H9 (cell line): ENCODE results near the gene CCSER1. TPM values are rescaled to one million over a fixed set of nuclear protein-coding genes. Genes with fewer than 3 reads are reported as not detected.

Source experiments
- DNase-seq: peaks from one replicate; pipeline ENCODE4 v3.0.0-alpha.2; 2017
- H2AFZ ChIP-seq: one replicate; pipeline ENCODE4 v1.6.1; 2013; ENCODE audit warnings: mild to moderate bottlenecking, low read length, control low read depth, moderate library complexity
- H2AK5ac ChIP-seq: 2 replicates; pipeline ENCODE4 v1.6.1; 2013; ENCODE audit warnings: low read length, control low read depth, mixed read lengths; ENCODE audit not compliant: insufficient read length
- H2BK120ac ChIP-seq: one replicate; pipeline ENCODE4 v1.6.1; 2013; ENCODE audit warnings: low read depth, mild to moderate bottlenecking, low read length, control low read depth, inconsistent platforms; ENCODE audit not compliant: poor library complexity, severe bottlenecking
- H2BK12ac ChIP-seq: 2 replicates; pipeline ENCODE4 v1.6.1; 2013; ENCODE audit warnings: low read length, control low read depth, mixed read lengths, low read depth; ENCODE audit not compliant: insufficient read length
- H2BK15ac ChIP-seq: 2 replicates; pipeline ENCODE4 v1.6.1; 2013; ENCODE audit warnings: low read depth, low read length, control low read depth
- H2BK20ac ChIP-seq: one replicate; pipeline ENCODE4 v1.6.1; 2013; ENCODE audit warnings: low read depth, mild to moderate bottlenecking, low read length, control low read depth, inconsistent platforms; ENCODE audit not compliant: poor library complexity, severe bottlenecking
- H2BK5ac ChIP-seq: 2 replicates; pipeline ENCODE4 v1.6.1; 2013; ENCODE audit warnings: low read length, control low read depth, mixed read lengths; ENCODE audit not compliant: insufficient read length
- H3K14ac ChIP-seq: 2 replicates; pipeline ENCODE4 v1.6.1; 2013; ENCODE audit warnings: low read length, control low read depth; ENCODE audit not compliant: insufficient read depth
- H3K18ac ChIP-seq: 2 replicates; pipeline ENCODE4 v1.6.1; 2013; ENCODE audit warnings: low read depth, mild to moderate bottlenecking, mixed read lengths, low read length, control low read depth; ENCODE audit not compliant: insufficient read length
- H3K23ac ChIP-seq: 2 replicates; pipeline ENCODE4 v1.6.1; 2013; ENCODE audit warnings: low read length, control low read depth, mixed read lengths, low read depth; ENCODE audit not compliant: insufficient read length
- H3K23me2 ChIP-seq: 2 replicates; pipeline ENCODE4 v1.6.1; 2013; ENCODE audit warnings: low read depth, mild to moderate bottlenecking, mixed read lengths, low read length, control low read depth; ENCODE audit not compliant: insufficient read length, poor library complexity, severe bottlenecking
- H3K27ac ChIP-seq: 2 replicates; pipeline ENCODE4 v1.5.1; 2013; ENCODE audit warnings: low read length, control low read depth, mixed read lengths, low read depth; ENCODE audit not compliant: insufficient read length
- H3K27me3 ChIP-seq: 2 replicates; pipeline ENCODE4 v1.6.1; 2013; ENCODE audit warnings: low read length, control low read depth, inconsistent platforms; ENCODE audit not compliant: insufficient read depth
- H3K4ac ChIP-seq: 2 replicates; pipeline ENCODE4 v1.6.1; 2013; ENCODE audit warnings: low read depth, mild to moderate bottlenecking, control low read depth, inconsistent platforms, low read length, moderate library complexity
- H3K4me1 ChIP-seq: 2 replicates; pipeline ENCODE4 v1.6.1; 2013; ENCODE audit warnings: low read length, control low read depth, inconsistent platforms; ENCODE audit not compliant: insufficient read depth
- H3K4me2 ChIP-seq: 2 replicates; pipeline ENCODE4 v1.6.1; 2013; ENCODE audit warnings: low read length, control low read depth, mixed read lengths; ENCODE audit not compliant: insufficient read length, insufficient read depth
- H3K56ac ChIP-seq: 2 replicates; pipeline ENCODE4 v1.6.1; 2013; ENCODE audit warnings: low read depth, mild to moderate bottlenecking, mixed read lengths, low read length, control low read depth; ENCODE audit not compliant: insufficient read length
- H3K79me1 ChIP-seq: 2 replicates; pipeline ENCODE4 v1.6.1; 2013; ENCODE audit warnings: low read depth, mild to moderate bottlenecking, moderate library complexity, low read length, control low read depth, inconsistent platforms; ENCODE audit not compliant: insufficient read depth, poor library complexity, severe bottlenecking
- H3K79me2 ChIP-seq: 2 replicates; pipeline ENCODE4 v1.6.1; 2013; ENCODE audit warnings: low read length, control low read depth, inconsistent platforms; ENCODE audit not compliant: insufficient read depth
- H3K9ac ChIP-seq: 2 replicates; pipeline ENCODE4 v1.6.1; 2013; ENCODE audit warnings: low read length, control low read depth, mixed read lengths; ENCODE audit not compliant: insufficient read length; ENCODE audit errors: extremely low read depth
- H3K9me3 ChIP-seq: one replicate; pipeline ENCODE4 v1.6.1; 2013; ENCODE audit warnings: low read depth, low read length, inconsistent platforms; ENCODE audit not compliant: control insufficient read depth
- H3T11ph ChIP-seq: one replicate; pipeline ENCODE4 v1.6.1; 2013; ENCODE audit warnings: mild to moderate bottlenecking, low read length, control low read depth, inconsistent platforms
- H4K20me1 ChIP-seq: one replicate; pipeline ENCODE4 v1.6.1; 2013; ENCODE audit not compliant: control insufficient read depth, insufficient read length, insufficient read depth
- H4K5ac ChIP-seq: 2 replicates; pipeline ENCODE4 v1.6.1; 2013; ENCODE audit warnings: low read depth, mild to moderate bottlenecking, mixed read lengths, low read length, control low read depth; ENCODE audit not compliant: insufficient read length
- H4K8ac ChIP-seq: replicated peaks from 2 replicates; pipeline ENCODE4 v1.6.1; 2013; ENCODE audit warnings: low read length, control low read depth, mixed read lengths, low read depth; ENCODE audit not compliant: insufficient read length
- H4K91ac ChIP-seq: 2 replicates; pipeline ENCODE4 v1.6.1; 2013; ENCODE audit warnings: low read depth, mild to moderate bottlenecking, moderate library complexity, mixed read lengths, low read length, control low read depth; ENCODE audit not compliant: insufficient read length
- H3K27ac Mint-ChIP-seq, 3 experiments: 2 replicates in 2 of 3; 3 replicates in 1 of 3; pipeline ENCODE4 v1.8.0; 2020 to 2021; ENCODE audit warnings: mixed read lengths in 3 of 3, mild to moderate bottlenecking in 1 of 3, moderate library complexity in 1 of 3
- H3K27me3 Mint-ChIP-seq: 2 replicates; pipeline ENCODE4 v1.8.0; 2021; ENCODE audit warnings: low read depth, mild to moderate bottlenecking, moderate library complexity, mixed read lengths
- H3K36me3 Mint-ChIP-seq, 3 experiments: 2 replicates in 2 of 3; 3 replicates in 1 of 3; pipeline ENCODE4 v1.8.0; 2020 to 2021; ENCODE audit warnings: low read depth in 3 of 3, mixed read lengths in 3 of 3; ENCODE audit not compliant: insufficient read depth in 1 of 3
- H3K4me1 Mint-ChIP-seq, 2 experiments: 2 replicates each; pipeline ENCODE4 v1.8.0; 2020; ENCODE audit warnings: mixed read lengths in 2 of 2
- H3K4me3 Mint-ChIP-seq, 2 experiments: 2 replicates in 1 of 2; 3 replicates in 1 of 2; pipeline ENCODE4 v1.8.0; 2020 to 2021; ENCODE audit warnings: mild to moderate bottlenecking in 2 of 2, mixed read lengths in 2 of 2, moderate library complexity in 1 of 2
- H3K9me3 Mint-ChIP-seq, 2 experiments: 2 replicates in 1 of 2; 3 replicates in 1 of 2; pipeline ENCODE4 v1.8.0; 2020; ENCODE audit warnings: mild to moderate bottlenecking in 2 of 2, mixed read lengths in 2 of 2, moderate library complexity in 1 of 2
- WGBS: extraction: QIAGEN DNeasy Blood & Tissue Kit; methylation state at CpG from one replicate; pipeline ENCODE4 v1.1.7; 2013; ENCODE audit warnings: missing lambda C conversion rate, low lambda C conversion rate, mixed read lengths; ENCODE audit not compliant: insufficient read length; ENCODE audit errors: extremely low coverage; 5-methylcytosine and 5-hydroxymethylcytosine counted together
- long read RNA-seq: library from polyadenylated mRNA; unstranded; transcript quantifications from one replicate; pipeline ENCODE4 v2.0.0, GENCODE V29; 2020
- total RNA-seq: library from RNA; stranded (reverse); gene quantifications from 2 replicates; pipeline ENCODE4 v1.2.1, GENCODE V29; 2021
- TF ChIP-seq, protein P1 (sequence below): fragments of 200-600 bp; sonication (generic); conservative IDR thresholded peaks from 3 replicates; pipeline ENCODE4 v1.8.0; 2021; ENCODE audit warnings: antibody characterized with exemption, mild to moderate bottlenecking

The CCSER1 gene
- total RNA-seq = 0.37 and 0.57 TPM in 2 replicates
- long read RNA-seq = 0 reads

DNA sequence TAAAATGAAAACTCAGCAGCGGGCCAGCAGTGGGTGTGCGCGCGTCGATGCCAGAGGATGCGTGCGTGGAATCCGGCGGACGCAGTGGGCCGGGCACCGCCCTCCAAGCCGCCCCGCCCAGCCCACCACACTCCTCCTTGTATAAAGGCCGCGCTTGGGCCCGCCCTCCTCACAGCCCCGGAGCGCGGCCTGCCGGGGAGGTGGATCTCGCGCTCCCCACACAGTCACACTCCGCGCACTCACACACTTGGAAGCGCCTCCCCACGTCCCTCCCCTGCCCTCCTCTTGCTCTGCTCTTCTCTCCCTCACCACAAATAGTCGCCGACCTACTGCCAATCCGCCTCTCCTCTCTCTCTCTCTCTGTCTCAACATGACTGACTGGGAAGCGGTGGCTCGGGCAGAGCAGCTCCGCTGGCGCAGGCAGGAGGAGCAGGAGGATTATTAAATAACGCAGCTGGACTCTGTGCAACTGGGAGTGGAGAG lies at the start of gene CCSER1:
CCSER1 (plus strand) TSS at position 172 of the 483 bp plus-strand sequence.
- H3K36me3 Mint-ChIP-seq = no peaks in the 10 kb centered on the region
- Histone ChIP-seq H3K23ac (no peak within 1 kb of the TSS), H3T11ph (no peak within 1 kb of the TSS), H2AFZ (no peak within 1 kb of the TSS), H3K14ac (peak within 1 kb of the TSS; percentile 63; the same call in 1 of the 2 replicates), H3K9me3 (no peaks in the 10 kb centered on the region), H4K8ac (no peak within 1 kb of the TSS), H3K56ac (no peak within 1 kb of the TSS), H3K9ac (peak within 1 kb of the TSS; percentile 0), H2AK5ac (no peak within 1 kb of the TSS), H4K5ac (no peak within 1 kb of the TSS), H3K4ac (no peak within 1 kb of the TSS), H3K79me1 (no peaks in the 10 kb centered on the region), H3K4me1 (peaks cover 7% of the 10 kb centered on the region), H3K79me2 (no peaks in the 10 kb centered on the region), H4K20me1 (no peaks in the 10 kb centered on the region), H3K18ac (no peak within 1 kb of the TSS), H2BK15ac (no peak within 1 kb of the TSS), H2BK5ac (no peak within 1 kb of the TSS), H2BK20ac (no peak within 1 kb of the TSS), H3K4me2 (peak within 1 kb of the TSS; percentile 86), H3K27me3 (no peaks in the 10 kb centered on the region; the same call in 1 of the 2 replicates), H2BK120ac (no peak within 1 kb of the TSS), H3K27ac (no peak within 1 kb of the TSS), H2BK12ac (no peak within 1 kb of the TSS), H4K91ac (no peak within 1 kb of the TSS), H3K23me2 (peaks cover 16% of the 10 kb centered on the region)
- no CpG with 5 or more reads among the region's 35 CpGs for WGBS
- peak within 1 kb of the TSS; percentile 83 to 92 for H3K4me3 Mint-ChIP-seq
- no peak within 1 kb of the TSS for H3K27ac Mint-ChIP-seq
- peak; percentile 61 for DNase-seq
- peaks cover 23 to 24% of the 10 kb centered on the region in 2 experiments for H3K4me1 Mint-ChIP-seq
- no peaks in the 10 kb centered on the region for H3K9me3 Mint-ChIP-seq
- peaks cover 43% of the 10 kb centered on the region for H3K27me3 Mint-ChIP-seq
- TF ChIP-seq, protein P1, sequence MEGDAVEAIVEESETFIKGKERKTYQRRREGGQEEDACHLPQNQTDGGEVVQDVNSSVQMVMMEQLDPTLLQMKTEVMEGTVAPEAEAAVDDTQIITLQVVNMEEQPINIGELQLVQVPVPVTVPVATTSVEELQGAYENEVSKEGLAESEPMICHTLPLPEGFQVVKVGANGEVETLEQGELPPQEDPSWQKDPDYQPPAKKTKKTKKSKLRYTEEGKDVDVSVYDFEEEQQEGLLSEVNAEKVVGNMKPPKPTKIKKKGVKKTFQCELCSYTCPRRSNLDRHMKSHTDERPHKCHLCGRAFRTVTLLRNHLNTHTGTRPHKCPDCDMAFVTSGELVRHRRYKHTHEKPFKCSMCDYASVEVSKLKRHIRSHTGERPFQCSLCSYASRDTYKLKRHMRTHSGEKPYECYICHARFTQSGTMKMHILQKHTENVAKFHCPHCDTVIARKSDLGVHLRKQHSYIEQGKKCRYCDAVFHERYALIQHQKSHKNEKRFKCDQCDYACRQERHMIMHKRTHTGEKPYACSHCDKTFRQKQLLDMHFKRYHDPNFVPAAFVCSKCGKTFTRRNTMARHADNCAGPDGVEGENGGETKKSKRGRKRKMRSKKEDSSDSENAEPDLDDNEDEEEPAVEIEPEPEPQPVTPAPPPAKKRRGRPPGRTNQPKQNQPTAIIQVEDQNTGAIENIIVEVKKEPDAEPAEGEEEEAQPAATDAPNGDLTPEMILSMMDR = no peak
